Tibial nerve (tissue), 4 donors: ENCODE measurements around the gene PLCB1. TPM values are rescaled to one million over a fixed set of nuclear protein-coding genes. Genes with fewer than 3 reads are reported as not detected.

ENCODE experiments used
- DNase-seq, 2 donors: peaks; one replicate each; pipeline ENCODE4 v3.0.0-alpha.2; 2019; ENCODE audit warnings: low spot score in 2 of 2
- H3K27ac ChIP-seq, 4 donors: fragments of 200-600 bp; sonication (generic) in 3 of 4; one replicate each; pipeline ENCODE4 v1.5.1; 2017 to 2019; ENCODE audit warnings: mild to moderate bottlenecking in 1 of 4
- H3K27me3 ChIP-seq, 2 donors: fragments of 200-600 bp; sonication (generic) in 1 of 2; one replicate each; pipeline versions ENCODE4 v1.5.1 to v1.6.0; 2017 to 2019
- H3K36me3 ChIP-seq, 3 donors: fragments of 200-600 bp; sonication (generic); one replicate each; pipeline ENCODE4 v1.5.1; 2018 to 2019
- H3K4me1 ChIP-seq, 4 donors: fragments of 200-600 bp; sonication (generic) in 3 of 4; one replicate each; pipeline ENCODE4 v1.5.1; 2017 to 2019
- H3K4me3 ChIP-seq, 4 donors: fragments of 200-600 bp; sonication (generic) in 3 of 4; one replicate each; pipeline ENCODE4 v1.5.1; 2017 to 2019; ENCODE audit warnings: mild to moderate bottlenecking in 1 of 4, moderate library complexity in 1 of 4
- H3K9me3 ChIP-seq, 4 donors: fragments of 200-600 bp; sonication (generic) in 3 of 4; one replicate each; pipeline ENCODE4 v1.5.1; 2017 to 2019
- CTCF ChIP-seq, 5 experiments: fragments of 200-600 bp in 3 of 5; fragments of 450-650 bp in 2 of 5; sonication (generic) in 3 of 5; IDR thresholded peaks; one replicate each; pipeline ENCODE4 v1.5.1; 2016 to 2019; ENCODE audit warnings: antibody characterized with exemption in 5 of 5, mild to moderate bottlenecking in 3 of 5, moderate library complexity in 2 of 5
- EP300 ChIP-seq, 2 donors: sonication (generic); formaldehyde crosslinking; IDR thresholded peaks; one replicate each; pipeline ENCODE4 v1.6.1; 2017; ENCODE audit warnings: antibody characterized with exemption in 2 of 2, mild to moderate bottlenecking in 1 of 2
- POLR2A ChIP-seq, 2 donors: fragments of 450-650 bp; IDR thresholded peaks; one replicate each; pipeline ENCODE4 v1.6.1; 2017; ENCODE audit warnings: antibody characterized with exemption in 2 of 2, mild to moderate bottlenecking in 2 of 2, moderate library complexity in 2 of 2
- WGBS, 2 donors: methylation state at CpG; one replicate each; pipeline ENCODE4 v1.1.5; 2018; 5-methylcytosine and 5-hydroxymethylcytosine counted together
- total RNA-seq, 4 donors: library from RNA; depleted of rRNA; stranded (reverse); fragments of >200 nt; gene quantifications; one replicate each; pipeline ENCODE4 v1.1.0, GENCODE V29; 2016

Gene PLCB1
- total RNA-seq, 4 donors from 2014 or later = 34.7 to 52.8 (median 39.2) TPM

- DNase-seq = no peak
- TF ChIP-seq EP300 (IDR thresholded peaks at IDR 0.05) = no peak
- TF ChIP-seq CTCF (IDR thresholded peaks at IDR 0.05) = no peak
- TF ChIP-seq POLR2A (IDR thresholded peaks at IDR 0.05) = no peak
These were observed 417.1 kb downstream of the PLCB1 start for GRCh38 chr20:8549192-8549591.

GRCh38 chr20:8557711-8558110 lies 425.6 kb downstream of the PLCB1 start:
- no peak overlapping the region for H3K27ac ChIP-seq

More at GRCh38 chr20:8549192-8549591, 417.1 kb downstream of the PLCB1 start:
- WGBS, 2 donors = 94 to 95% methylated on average over 3 of the region's 3 CpGs
- Histone ChIP-seq H3K9me3 (no peaks in the 10 kb centered on the region), H3K4me3 (no peak overlapping the region), H3K27me3 (no peaks in the 10 kb centered on the region), H3K27ac (no peak overlapping the region), H3K36me3 (no peaks in the 10 kb centered on the region), H3K4me1 (peaks cover 0 to 10% (median 0%) of the 10 kb centered on the region in 4 donors)

GRCh38 chr20:8562356-8562755 lies 430.3 kb downstream of the PLCB1 start:
- Histone ChIP-seq H3K4me1 (no peaks in the 10 kb centered on the region), H3K27me3 (no peaks in the 10 kb centered on the region), H3K36me3 (no peaks in the 10 kb centered on the region), H3K9me3 (peaks cover 0 to 23% (median 3%) of the 10 kb centered on the region in 4 donors), H3K4me3 (no peak overlapping the region), H3K27ac (no peak overlapping the region)
- WGBS, 2 donors = 57 to 58% methylated on average over 3 of the region's 3 CpGs
- DNase-seq = no peak
- TF ChIP-seq CTCF (IDR thresholded peaks at IDR 0.05) = no peak
- no peak for TF ChIP-seq POLR2A (IDR thresholded peaks at IDR 0.05)
- TF ChIP-seq EP300 (IDR thresholded peaks at IDR 0.05) = no peak

More at GRCh38 chr20:8557711-8558110, 425.6 kb downstream of the PLCB1 start:
- H3K27me3 ChIP-seq = no peaks in the 10 kb centered on the region
- no peak for TF ChIP-seq POLR2A (IDR thresholded peaks at IDR 0.05)
- TF ChIP-seq EP300 (IDR thresholded peaks at IDR 0.05) = no peak
- no peak for TF ChIP-seq CTCF (IDR thresholded peaks at IDR 0.05)
- WGBS, 2 donors = 60 to 77% methylated on average over 1 of the region's 1 CpG
- no peak for DNase-seq
- peaks cover 0 to 16% (median 3%) of the 10 kb centered on the region in 4 donors for H3K9me3 ChIP-seq
- H3K4me3 ChIP-seq = no peak overlapping the region
- H3K36me3 ChIP-seq = no peaks in the 10 kb centered on the region
- no peaks in the 10 kb centered on the region for H3K4me1 ChIP-seq

- H3K4me1 ChIP-seq = peaks cover 0 to 23% (median 0%) of the 10 kb centered on the region in 4 donors
- no peaks in the 10 kb centered on the region for H3K36me3 ChIP-seq
- no peak overlapping the region for H3K4me3 ChIP-seq
- no peaks in the 10 kb centered on the region for H3K27me3 ChIP-seq
- TF ChIP-seq POLR2A (IDR thresholded peaks at IDR 0.05) (no peak), CTCF (IDR thresholded peaks at IDR 0.05) (no peak), EP300 (IDR thresholded peaks at IDR 0.05) (no peak)
- peaks cover 0 to 12% (median 0%) of the 10 kb centered on the region in 4 donors for H3K9me3 ChIP-seq
- WGBS, 2 donors = 32% methylated on average over 2 of the region's 2 CpGs
- no peak overlapping the region for H3K27ac ChIP-seq
- DNase-seq = no peak
These were observed 436.0 kb downstream of the PLCB1 start for GRCh38 chr20:8568075-8568474.

- Histone ChIP-seq H3K36me3 (no peaks in the 10 kb centered on the region), H3K9me3 (no peaks in the 10 kb centered on the region), H3K27me3 (no peaks in the 10 kb centered on the region), H3K4me1 (peaks cover 0 to 23% (median 0%) of the 10 kb centered on the region in 4 donors), H3K4me3 (no peak overlapping the region), H3K27ac (no peak overlapping the region)
- no peak for DNase-seq
- TF ChIP-seq EP300 (IDR thresholded peaks at IDR 0.05) (no peak), CTCF (IDR thresholded peaks at IDR 0.05) (no peak), POLR2A (IDR thresholded peaks at IDR 0.05) (no peak)
These were observed 437.7 kb downstream of the PLCB1 start for GRCh38 chr20:8569766-8570165.
